IMR-90 (cell line): Measurements from ENCODE around the gene KAT6B. TPM values are rescaled to one million over a fixed set of nuclear protein-coding genes. Genes with fewer than 3 reads are reported as not detected.

ENCODE experiments used
- ATAC-seq: fragments of 200-7000 bp; cut with Tn5 transposase; 2 replicates; pipeline ENCODE4 v1.9.1; 2020; ENCODE audit warnings: low read depth, mild to moderate bottlenecking, moderate library complexity
- BruUV-seq: library from RNA; stranded (reverse); fragments of 400-500 nt; replicated peaks from 2 replicates; lab custom pipeline; 2021; lab: Mats Ljungman, UMichigan
- CTCF ChIA-PET: fragments of 300-600 bp; formaldehyde crosslinking; extraction: SDS; loops from one replicate; lab custom pipeline; 2021; ENCODE audit warnings: antibody characterized with exemption; lab: Yijun Ruan, JAX
- POLR2A ChIA-PET: fragments of 300-600 bp; sonication (Branson Sonifier 250); formaldehyde crosslinking; loops from one replicate; lab custom pipeline; 2022; ENCODE audit warnings: antibody characterized with exemption; ENCODE audit not compliant: unreplicated experiment; lab: Charles Lee
- DNase-seq: peaks from one replicate; pipeline ENCODE4 v3.0.0; 2013
- H2AFZ ChIP-seq: replicated peaks from 2 replicates; pipeline ENCODE3; 2013; ENCODE audit warnings: low read length, mild to moderate bottlenecking; ENCODE audit not compliant: poor library complexity
- H2AK5ac ChIP-seq: 2 replicates; pipeline ENCODE4 v1.6.1; 2013; ENCODE audit warnings: low read depth, low read length, inconsistent platforms
- H2AK9ac ChIP-seq: replicated peaks from 2 replicates; pipeline ENCODE3; 2013; ENCODE audit warnings: mild to moderate bottlenecking, low read depth, low read length, moderate library complexity; ENCODE audit not compliant: poor library complexity
- H2BK120ac ChIP-seq: 2 replicates; pipeline ENCODE4 v1.6.1; 2013; ENCODE audit warnings: low read depth, low read length, inconsistent platforms
- H2BK15ac ChIP-seq: 3 replicates; pipeline ENCODE4 v1.6.1; 2013; ENCODE audit warnings: low read depth, low read length, inconsistent platforms
- H2BK20ac ChIP-seq: 2 replicates; pipeline ENCODE4 v1.6.1; 2013; ENCODE audit warnings: low read depth, mild to moderate bottlenecking, inconsistent platforms, low read length, moderate library complexity
- H2BK5ac ChIP-seq: 2 replicates; pipeline ENCODE4 v1.6.1; 2013; ENCODE audit warnings: mild to moderate bottlenecking, low read depth, low read length, inconsistent platforms; ENCODE audit not compliant: poor library complexity, severe bottlenecking
- H3K14ac ChIP-seq: replicated peaks from 2 replicates; pipeline ENCODE4 v1.6.1; 2013; ENCODE audit warnings: low read depth, low read length, inconsistent platforms
- H3K18ac ChIP-seq: 2 replicates; pipeline ENCODE4 v1.6.1; 2013; ENCODE audit warnings: low read depth, low read length, control low read depth
- H3K23ac ChIP-seq: 2 replicates; pipeline ENCODE4 v1.6.1; 2013; ENCODE audit warnings: low read depth, low read length, inconsistent platforms
- H3K27ac ChIP-seq: 2 replicates; pipeline ENCODE4 v1.5.1; 2013; ENCODE audit warnings: mild to moderate bottlenecking, control low read depth, low read length; ENCODE audit not compliant: insufficient read depth
- H3K27me3 ChIP-seq: 2 replicates; pipeline ENCODE4 v1.6.1; 2013; ENCODE audit warnings: low read length; ENCODE audit not compliant: control insufficient read depth, insufficient read depth
- H3K36me3 ChIP-seq: 2 replicates; pipeline ENCODE4 v1.6.1; 2013; ENCODE audit warnings: low read length, mixed read lengths; ENCODE audit not compliant: control insufficient read depth, insufficient read depth
- H3K4ac ChIP-seq: 2 replicates; pipeline ENCODE4 v1.6.1; 2013; ENCODE audit warnings: low read depth, low read length, inconsistent platforms
- H3K4me1 ChIP-seq: 2 replicates; pipeline ENCODE4 v1.6.1; 2013; ENCODE audit warnings: low read length, mixed read lengths; ENCODE audit not compliant: control insufficient read depth, insufficient read depth
- H3K4me2 ChIP-seq: 2 replicates; pipeline ENCODE4 v1.6.1; 2013; ENCODE audit warnings: low read depth, mild to moderate bottlenecking, control low read depth, low read length, moderate library complexity
- H3K4me3 ChIP-seq: 2 replicates; pipeline ENCODE4 v1.5.1; 2013; ENCODE audit warnings: low read depth, mild to moderate bottlenecking, control low read depth, low read length, moderate library complexity; ENCODE audit not compliant: insufficient read depth
- H3K56ac ChIP-seq: 2 replicates; pipeline ENCODE4 v1.6.1; 2013; ENCODE audit warnings: low read length, inconsistent platforms; ENCODE audit not compliant: insufficient read depth; ENCODE audit errors: extremely low read depth
- H3K79me1 ChIP-seq, 2 experiments: 2 replicates each; pipeline ENCODE4 v1.6.1; 2013; ENCODE audit warnings: low read length in 2 of 2, inconsistent platforms in 1 of 2, low read depth in 1 of 2
- H3K9ac ChIP-seq: 2 replicates; pipeline ENCODE4 v1.6.1; 2013; ENCODE audit warnings: low read depth, low read length, control low read depth
- H3K9me1 ChIP-seq: 2 replicates; pipeline ENCODE4 v1.6.1; 2013; ENCODE audit warnings: low read length, inconsistent platforms; ENCODE audit not compliant: insufficient read depth
- H3K9me3 ChIP-seq: 2 replicates; pipeline ENCODE4 v1.6.1; 2013; ENCODE audit warnings: low read length; ENCODE audit not compliant: control insufficient read depth, insufficient read depth
- H4K20me1 ChIP-seq: 2 replicates; pipeline ENCODE4 v1.6.1; 2013; ENCODE audit warnings: low read length, inconsistent platforms; ENCODE audit not compliant: insufficient read depth
- H4K5ac ChIP-seq: 2 replicates; pipeline ENCODE4 v1.6.1; 2013; ENCODE audit warnings: mild to moderate bottlenecking, low read depth, low read length, control low read depth
- H4K8ac ChIP-seq, 2 experiments: 2 replicates each; pipeline ENCODE4 v1.6.1; 2013; ENCODE audit warnings: low read depth in 2 of 2, low read length in 2 of 2, control low read depth in 1 of 2, inconsistent platforms in 1 of 2
- H4K91ac ChIP-seq: 2 replicates; pipeline ENCODE4 v1.6.1; 2013; ENCODE audit warnings: low read depth, low read length, inconsistent platforms; ENCODE audit not compliant: insufficient read depth
- CEBPB ChIP-seq: IDR thresholded peaks from 2 replicates; pipeline ENCODE4 v1.6.1; 2012; ENCODE audit warnings: low read depth, low read length, improper control_type of control experiment
- CHD1 ChIP-seq: IDR thresholded peaks from 2 replicates; pipeline ENCODE4 v1.6.1; 2012; ENCODE audit warnings: low read depth, low read length, improper control_type of control experiment
- POLR2A ChIP-seq: IDR thresholded peaks from 2 replicates; pipeline ENCODE4 v1.6.1; 2012; ENCODE audit warnings: mild to moderate bottlenecking, low read depth, low read length
- RAD21 ChIP-seq: IDR thresholded peaks from 2 replicates; pipeline ENCODE4 v1.6.1; 2012; ENCODE audit warnings: low read length, improper control_type of control experiment
- WGBS, 2 experiments: methylation state at CpG; one replicate each; pipeline versions ENCODE4 v1.1.5 to v1.1.7; 2013; ENCODE audit warnings: missing lambda C conversion rate in 2 of 2; ENCODE audit not compliant: insufficient read length in 1 of 2; ENCODE audit errors: extremely low coverage in 2 of 2; 5-methylcytosine and 5-hydroxymethylcytosine counted together
- dilution Hi-C: fragments of 300-500 bp; cut with HindIII; formaldehyde crosslinking; loops from one replicate; pipeline ENCODE4 v1.14.3; 2018; ENCODE audit warnings: low sequenced_read_pairs; ENCODE audit not compliant: unreplicated experiment
- in situ Hi-C: fragments of 300-500 bp; cut with MboI; formaldehyde crosslinking; loops from 3 replicates; pipeline ENCODE4 v1.14.3; 2019; ENCODE audit warnings: low sequenced_read_pairs, inconsistent platforms, mixed read lengths
- intact Hi-C: fragments of 100-400 bp; cut with micrococcal nuclease; formaldehyde crosslinking; loops from 2 replicates; pipeline ENCODE4 v1.10.0; 2022
- polyA plus RNA-seq, 3 experiments: library from polyadenylated mRNA; depleted of rRNA; stranded (reverse); fragments of >200 nt; gene quantifications; 2 replicates each; pipeline ENCODE4 v1.2.3, GENCODE V29; 2012; ENCODE audit warnings: low replicate concordance in 1 of 3
- total RNA-seq: library from RNA; depleted of rRNA; stranded (reverse); fragments of >200 nt; gene quantifications from 2 replicates; pipeline ENCODE4 v1.2.3, GENCODE V29; 2012

The KAT6B gene
- total and polyA plus RNA-seq, 2 of the 4 experiments (the other 2 are of a cell fraction) = 8.8 to 28.1 TPM

GRCh38 chr10:74870191-74870590, 43.8 kb downstream of the KAT6B start:
- POLR2A ChIA-PET = no interaction called here

More at GRCh38 chr10:74870191-74870590, 43.8 kb downstream of the KAT6B start:
- H2AFZ ChIP-seq = no peak overlapping the region
- no peak overlapping the region for H3K4ac ChIP-seq
- H3K36me3 ChIP-seq = no peaks in the 10 kb centered on the region
- H3K27me3 ChIP-seq = no peaks in the 10 kb centered on the region
- H4K91ac ChIP-seq = no peak overlapping the region
- H4K8ac ChIP-seq = no peak overlapping the region
- peaks cover 6% of the 10 kb centered on the region; the same call in 1 of the 2 replicates for H3K9me1 ChIP-seq
- peaks cover 6% of the 10 kb centered on the region; the same call in 1 of the 2 replicates for H4K20me1 ChIP-seq
- H3K9me3 ChIP-seq = no peaks in the 10 kb centered on the region
- H2AK9ac ChIP-seq = no peak overlapping the region
- peaks cover 15% of the 10 kb centered on the region for H3K4me1 ChIP-seq
- dilution Hi-C loops = no loop called here
- no peak overlapping the region for H3K23ac ChIP-seq
- no peak overlapping the region for H3K18ac ChIP-seq
- H4K5ac ChIP-seq = no peak overlapping the region
- no peak overlapping the region for H3K14ac ChIP-seq
- CTCF ChIA-PET = no interaction called here
- no peak for ATAC-seq
- no peak overlapping the region for H3K9ac ChIP-seq
- no peak overlapping the region for H2BK15ac ChIP-seq
- in situ Hi-C loops = no loop called here
- WGBS, 2 experiments = no CpG with 5 or more reads among the region's 1 CpG
- DNase-seq = no peak
- no peak for TF ChIP-seq CHD1
- TF ChIP-seq CEBPB = no peak
- no peak for TF ChIP-seq RAD21
- no peak for TF ChIP-seq POLR2A
- H2BK120ac ChIP-seq = no peak overlapping the region
- intact Hi-C loops = no loop called here
- H2BK5ac ChIP-seq = no peak overlapping the region
- no peak overlapping the region for H3K4me2 ChIP-seq
- H3K79me1 ChIP-seq = peaks cover 41 to 81% of the 10 kb centered on the region in 2 experiments
- H2AK5ac ChIP-seq = no peak overlapping the region
- H3K4me3 ChIP-seq = no peak overlapping the region
- H3K56ac ChIP-seq = no peak overlapping the region
- H3K27ac ChIP-seq = no peak overlapping the region
- BruUV-seq = no TSS peak
- no peak overlapping the region for H2BK20ac ChIP-seq
